Motor neuron (in vitro differentiated cells): Measurements from ENCODE around the gene UNC5B. TPM values are rescaled to one million over a fixed set of nuclear protein-coding genes. Genes with fewer than 3 reads are reported as not detected.

Source experiments
- ATAC-seq, 8 experiments: fragments of 200-7000 bp; cut with Tn5 transposase; replicated peaks in 6 of 8; 2 replicates each; pipeline ENCODE4 v1.8.0; 2021; ENCODE audit warnings: mild to moderate bottlenecking in 8 of 8, moderate library complexity in 8 of 8
- H3K27ac ChIP-seq, 2 donors: fragments of 250-450 bp; sonication (Bioruptor Pico); 2 replicates each; pipeline ENCODE4 v1.9.0; 2021; ENCODE audit warnings: antibody characterized with exemption in 2 of 2, mild to moderate bottlenecking in 2 of 2, moderate library complexity in 1 of 2
- H3K4me1 ChIP-seq, 2 donors: fragments of 250-450 bp; sonication (Bioruptor Pico); replicated peaks in 1 of 2; 2 replicates each; pipeline ENCODE4 v1.6.1; 2021; ENCODE audit warnings: antibody characterized with exemption in 2 of 2, mild to moderate bottlenecking in 2 of 2, moderate library complexity in 1 of 2
- H3K4me3 ChIP-seq, 5 donors: fragments of 250-450 bp; sonication (Bioruptor Pico); 2 replicates each; pipeline ENCODE4 v1.9.0; 2021; ENCODE audit warnings: antibody characterized with exemption in 5 of 5, mild to moderate bottlenecking in 5 of 5, moderate library complexity in 4 of 5
- WGBS, 10 experiments: fragments of 450-650 bp; shearing (Covaris generic); methylation state at CpG; one replicate each; pipeline ENCODE4 v1.0.0; 2022; 5-methylcytosine and 5-hydroxymethylcytosine counted together
- in situ Hi-C, 9 experiments: fragments of 400-800 bp; cut with MboI; loops; one replicate each; pipeline ENCODE4 v1.15.0; 2021; ENCODE audit warnings: low sequenced_read_pairs in 9 of 9, low pct_unique_long_range_greater_than_20kb in 2 of 9; ENCODE audit not compliant: unreplicated experiment in 9 of 9
- total RNA-seq, 8 experiments: library from RNA; unstranded; fragments of 300-600 nt; gene quantifications; 2 replicates each; pipeline versions ENCODE4 v1.2.3 to v1.2.4, GENCODE V29; 2022

UNC5B gene
- total RNA-seq, 8 experiments from 2014 or later = 1.4 to 53.5 (median 18.2) TPM

- ATAC-seq = no peak
- Histone ChIP-seq H3K4me3 (no peak overlapping the region), H3K4me1 (peaks cover 85% of the 10 kb centered on the region in 2 donors), H3K27ac (peak overlapping the region; percentile 35 to 55)
- in situ Hi-C loops = no loop called here
- 0 to 100% (median 86%) methylated on average over 1 to 9 of the region's 15 CpGs; no CpG with 5 or more reads in 4 of the 10 experiments for WGBS, 10 experiments
Measured at GRCh38 chr10:71236822-71237682, 24.7 kb downstream of the UNC5B start.

DNA sequence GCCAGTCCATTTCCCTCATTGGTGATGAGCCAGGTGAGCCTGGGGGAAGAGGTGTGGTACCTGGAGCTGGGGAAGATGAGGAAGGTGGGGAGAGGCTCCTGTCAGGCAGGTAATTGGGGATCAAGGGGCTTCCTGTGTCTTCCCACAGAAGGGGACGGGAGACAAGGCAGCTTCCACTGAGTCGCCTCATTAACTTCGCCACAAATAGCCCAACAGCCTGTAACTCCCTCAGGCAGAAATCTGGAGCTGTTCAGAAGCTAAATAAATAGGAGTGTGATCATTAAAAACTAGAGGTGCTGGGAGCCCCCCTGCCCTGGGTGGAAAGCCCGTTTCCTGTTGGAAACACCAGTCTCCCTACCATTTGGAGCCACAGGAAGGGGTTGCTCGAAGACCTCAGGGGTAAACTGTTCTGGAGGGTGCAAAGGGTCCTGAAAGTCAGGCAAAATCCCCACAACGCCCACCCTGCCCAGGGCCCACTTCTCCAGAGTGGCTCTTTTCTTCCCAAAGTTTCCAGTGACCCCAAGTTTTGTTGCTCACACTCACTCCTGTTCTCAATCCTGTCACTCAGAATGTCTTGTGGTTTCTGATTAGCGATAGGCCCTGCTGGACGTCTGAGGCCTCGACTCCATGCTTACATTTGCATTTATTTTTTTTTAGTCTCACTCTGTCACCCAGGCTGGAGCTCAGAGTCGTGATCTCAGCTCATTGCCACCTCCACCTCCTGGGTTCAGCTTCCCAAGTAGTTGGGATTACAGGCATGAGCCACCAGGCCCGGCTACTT, 25.7 kb downstream of the UNC5B start:
- Histone ChIP-seq H3K27ac (no peak overlapping the region), H3K4me3 (no peak overlapping the region), H3K4me1 (peaks cover 76 to 83% of the 10 kb centered on the region in 2 donors)
- WGBS, 10 experiments = 50 to 83% (median 61%) methylated on average over 1 to 8 of the region's 11 CpGs; no CpG with 5 or more reads in 1 of the 10 experiments
- in situ Hi-C loops = no loop called here
- ATAC-seq = no peak

DNA sequence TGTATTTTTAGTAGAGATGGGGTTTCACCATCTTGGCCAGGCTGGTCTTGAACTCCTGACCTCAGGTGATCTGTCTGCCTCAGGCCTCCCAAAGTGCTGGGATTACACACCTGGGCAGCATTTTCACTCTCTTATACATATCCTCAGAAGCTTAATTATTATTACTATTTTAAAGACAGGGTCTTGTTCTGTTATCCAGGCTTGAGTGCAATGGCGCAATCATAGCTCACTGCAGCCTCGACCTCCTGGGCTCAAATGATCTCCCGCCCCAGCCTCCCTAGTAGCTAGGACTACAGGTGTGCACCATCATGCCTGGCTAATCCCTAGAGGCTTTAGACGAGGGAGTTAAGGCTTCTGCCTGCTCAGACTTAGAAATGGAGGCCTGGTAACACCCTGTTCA, 26.3 kb downstream of the UNC5B start:
- no peak overlapping the region for H3K4me3 ChIP-seq
- H3K27ac ChIP-seq = no peak overlapping the region
- ATAC-seq = no peak
- 33 to 100% (median 98%) methylated on average over 1 to 3 of the region's 4 CpGs; no CpG with 5 or more reads in 6 of the 10 experiments for WGBS, 10 experiments
- peaks cover 74 to 79% of the 10 kb centered on the region in 2 donors for H3K4me1 ChIP-seq
- in situ Hi-C loops = no loop called here

DNA sequence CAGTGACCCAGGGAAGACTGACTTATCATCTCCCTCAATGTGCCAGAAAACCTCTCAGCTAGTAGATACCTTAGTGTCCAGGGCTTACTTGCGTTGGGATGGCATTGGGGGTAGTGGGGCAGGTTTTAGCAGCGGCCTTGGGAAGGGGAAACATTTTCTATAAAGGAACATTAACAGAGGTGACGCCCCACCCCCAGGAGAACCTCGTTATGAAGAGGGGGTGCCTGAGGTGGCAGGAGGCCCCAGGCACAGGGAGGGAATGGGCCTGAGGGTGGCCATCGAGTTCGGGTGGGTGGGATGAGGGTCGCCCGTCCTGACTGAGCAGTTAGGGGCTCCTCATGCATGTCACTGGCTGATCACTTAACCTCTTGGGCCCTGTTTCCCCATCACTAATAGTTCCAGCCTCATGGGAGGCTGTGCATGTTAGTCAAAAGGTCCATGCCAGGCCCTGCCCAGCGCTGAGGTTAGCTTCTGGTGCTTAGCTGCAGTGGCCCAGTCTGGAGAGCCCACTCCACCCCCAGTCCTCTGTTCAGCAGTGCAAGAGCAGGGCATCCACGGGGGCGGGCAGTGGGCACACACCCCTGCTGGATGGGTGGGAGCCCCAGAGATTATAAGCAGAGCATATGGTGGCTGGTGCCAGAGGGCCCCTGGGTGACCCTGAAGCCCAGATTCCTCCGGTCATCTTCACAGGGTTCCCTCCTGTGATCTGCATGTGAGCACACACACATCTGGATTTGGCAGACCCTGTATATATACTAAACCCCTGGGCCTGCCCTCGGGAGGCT, 27.0 kb downstream of the UNC5B start:
- in situ Hi-C loops = no loop called here
- Histone ChIP-seq H3K27ac (no peak overlapping the region), H3K4me3 (no peak overlapping the region), H3K4me1 (peaks cover 74 to 79% of the 10 kb centered on the region in 2 donors)
- no peak for ATAC-seq
- WGBS, 10 experiments = 50 to 70% methylated on average over 2 of the region's 13 CpGs; no CpG with 5 or more reads in 8 of the 10 experiments

- H3K4me1 ChIP-seq = peaks cover 74 to 79% of the 10 kb centered on the region in 2 donors
Measured at GRCh38 chr10:71239946-71240795, 27.8 kb downstream of the UNC5B start.

DNA sequence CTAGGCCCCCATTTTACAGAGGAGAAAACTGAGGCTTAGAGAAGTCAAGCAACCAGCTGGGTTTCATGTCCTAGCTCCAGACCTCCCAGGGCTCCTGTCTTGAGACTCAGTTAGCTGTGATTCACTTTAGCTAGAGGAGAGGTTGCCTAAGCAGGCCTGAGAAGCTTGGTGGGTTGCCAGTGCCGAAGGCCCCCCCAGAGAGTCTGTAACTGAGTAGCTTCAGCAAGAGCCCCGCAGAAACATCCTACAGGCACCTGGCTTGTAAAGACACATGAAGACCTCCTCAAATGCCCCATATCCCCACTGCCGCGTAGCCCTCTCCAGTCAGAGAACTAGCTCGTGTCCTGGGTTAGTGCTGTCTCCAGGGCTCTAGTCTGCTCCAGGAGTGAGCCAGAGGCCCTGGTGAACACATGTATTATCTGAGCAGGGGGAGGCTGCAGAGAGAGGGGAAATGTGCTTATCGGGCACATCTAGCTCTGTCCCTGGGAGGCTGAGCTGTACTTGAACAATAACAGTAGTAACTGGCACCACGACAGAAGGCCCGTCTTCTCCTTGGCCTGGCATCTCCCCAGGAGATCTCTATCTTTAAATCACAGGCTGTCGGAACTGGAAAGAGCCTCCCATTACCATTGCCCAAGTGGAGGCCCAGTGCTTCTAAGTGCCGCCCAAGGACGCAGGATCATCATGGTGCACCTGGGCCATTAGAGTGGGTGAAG, 28.9 kb downstream of the UNC5B start:
- peaks cover 73 to 75% of the 10 kb centered on the region in 2 donors for H3K4me1 ChIP-seq
- WGBS, 10 experiments = 0 to 100% (median 84%) methylated on average over 1 to 5 of the region's 11 CpGs; no CpG with 5 or more reads in 2 of the 10 experiments
- ATAC-seq = peak in 2 of 8 experiments; percentile 20 to 72
- no peak overlapping the region for H3K27ac ChIP-seq
- H3K4me3 ChIP-seq = no peak overlapping the region
- in situ Hi-C loops = no loop called here

More at GRCh38 chr10:71239946-71240795, 27.8 kb downstream of the UNC5B start:
- no peak for ATAC-seq
- 0 to 100% (median 72%) methylated on average over 1 to 7 of the region's 22 CpGs; no CpG with 5 or more reads in 5 of the 10 experiments for WGBS, 10 experiments
- in situ Hi-C loops = no loop called here
- Histone ChIP-seq H3K27ac (peak overlapping the region in 1 of 2 donors; percentile 2), H3K4me3 (no peak overlapping the region)

DNA sequence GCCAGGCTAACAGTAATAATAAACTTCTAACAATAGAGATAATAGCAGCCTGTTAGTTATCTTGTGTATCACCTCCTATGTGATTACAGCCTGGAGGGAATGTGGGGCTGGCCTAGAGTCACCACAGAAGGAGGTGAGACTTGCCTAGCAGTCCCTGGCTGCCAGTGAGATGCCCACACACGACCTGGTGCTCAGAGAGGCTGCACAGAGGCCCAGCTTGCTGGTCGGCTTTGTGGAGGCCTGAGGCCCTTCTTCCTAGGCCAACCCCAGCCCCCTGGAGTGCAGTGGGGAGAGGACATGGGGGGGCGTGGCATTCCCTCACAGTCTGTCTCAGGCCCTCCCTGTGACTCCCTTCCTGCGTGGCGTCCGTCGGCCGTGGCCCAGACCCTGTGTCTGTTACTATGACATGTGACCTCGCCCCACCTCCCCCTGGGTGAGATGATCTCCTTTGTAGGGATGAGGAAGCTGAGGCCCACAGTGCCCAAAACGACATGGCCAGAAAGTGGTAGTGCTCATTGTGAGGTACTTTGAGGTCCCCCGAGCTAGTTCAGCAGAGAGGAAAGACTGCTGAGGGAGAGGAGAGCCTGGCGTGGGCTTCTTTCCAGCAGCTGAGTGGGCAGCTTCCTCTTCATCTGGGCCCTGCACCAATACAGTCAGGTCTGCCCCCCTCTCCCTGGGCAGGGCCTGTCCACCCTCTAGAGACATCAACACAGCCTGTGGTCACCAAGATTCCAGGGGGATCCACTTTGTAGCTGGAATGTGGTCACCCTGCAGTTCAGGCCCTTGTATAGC, 29.7 kb downstream of the UNC5B start:
- in situ Hi-C loops = no loop called here
- peaks cover 65 to 75% of the 10 kb centered on the region in 2 donors for H3K4me1 ChIP-seq
- H3K27ac ChIP-seq = no peak overlapping the region
- ATAC-seq = no peak
- 72 to 81% methylated on average over 5 to 7 of the region's 12 CpGs; no CpG with 5 or more reads in 8 of the 10 experiments for WGBS, 10 experiments
- no peak overlapping the region for H3K4me3 ChIP-seq

DNA sequence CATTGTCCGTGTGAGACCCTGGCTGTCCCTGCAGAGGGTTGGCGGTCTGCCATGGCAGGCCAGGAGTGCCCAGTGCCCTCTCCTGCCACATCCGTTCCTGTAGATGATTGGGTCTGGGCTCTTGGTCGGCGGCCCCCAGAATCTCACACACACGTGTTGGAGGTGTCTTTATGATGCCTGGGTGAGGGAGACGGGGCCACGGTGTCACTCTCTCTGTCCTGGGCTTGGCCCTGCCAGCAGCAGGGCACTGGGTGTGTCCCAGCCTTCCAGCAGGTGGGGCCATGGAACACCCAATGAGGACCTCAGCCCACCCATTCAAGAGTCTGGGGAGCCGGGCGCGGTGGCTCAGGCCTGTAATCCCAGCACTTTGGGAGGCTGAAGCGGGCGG, 30.2 kb downstream of the UNC5B start:
- H3K27ac ChIP-seq = no peak overlapping the region
- H3K4me1 ChIP-seq = peaks cover 59 to 71% of the 10 kb centered on the region in 2 donors
- H3K4me3 ChIP-seq = no peak overlapping the region
- 85% methylated on average over 5 of the region's 13 CpGs; no CpG with 5 or more reads in 9 of the 10 experiments for WGBS, 10 experiments
- in situ Hi-C loops = no loop called here
- ATAC-seq = no peak

DNA sequence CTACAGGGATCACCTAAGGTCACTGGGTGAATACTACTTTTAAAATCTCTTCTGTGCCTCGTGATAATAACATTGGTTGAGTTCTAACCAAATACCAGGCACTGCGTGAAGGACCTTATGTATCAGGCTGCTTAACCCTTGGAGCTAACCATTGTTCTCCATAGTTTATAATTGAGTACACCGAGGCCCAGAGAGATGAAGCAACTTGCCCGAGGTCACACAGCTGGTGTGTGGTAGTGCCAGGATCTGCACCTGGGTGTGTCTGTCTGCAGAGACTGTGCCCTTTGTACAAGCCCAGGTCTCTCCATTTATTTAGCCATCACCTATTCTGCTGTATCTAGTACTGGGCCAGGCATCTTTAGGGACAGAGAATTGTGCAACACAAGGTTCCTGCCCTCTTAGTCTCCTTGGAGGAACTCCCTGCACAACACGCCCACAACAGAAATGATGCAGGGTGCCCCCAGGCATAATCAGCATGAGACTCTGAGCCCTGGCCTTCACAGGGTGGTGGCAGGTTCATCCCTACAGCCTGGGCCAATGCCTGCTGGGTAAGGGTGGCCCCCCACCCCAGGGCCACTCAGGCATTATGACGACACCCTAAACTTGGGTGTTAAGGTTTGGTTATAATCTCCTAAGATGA, 31.5 kb downstream of the UNC5B start:
- 9 to 100% (median 90%) methylated on average over 1 to 5 of the region's 6 CpGs; no CpG with 5 or more reads in 3 of the 10 experiments for WGBS, 10 experiments
- Histone ChIP-seq H3K4me3 (no peak overlapping the region), H3K27ac (peak overlapping the region; percentile 25 to 63), H3K4me1 (peaks cover 60 to 72% of the 10 kb centered on the region in 2 donors)
- in situ Hi-C loops = no loop called here
- peak in 5 of 8 experiments; percentile 5 to 79 (median 59) for ATAC-seq

GRCh38 chr10:71244431-71245419, 32.4 kb downstream of the UNC5B start:
- no peak overlapping the region for H3K4me3 ChIP-seq
- peak overlapping the region; percentile 25 to 63 for H3K27ac ChIP-seq
- H3K4me1 ChIP-seq = peaks cover 63 to 80% of the 10 kb centered on the region in 2 donors
- WGBS, 10 experiments = 0 to 80% (median 40%) methylated on average over 2 to 16 of the region's 29 CpGs; no CpG with 5 or more reads in 1 of the 10 experiments
- in situ Hi-C loops = no loop called here
- peak; percentile 54 to 82 (median 70) for ATAC-seq
